CD14-positive monocyte (primary cell): ENCODE results near the gene MOB3A. TPM values are rescaled to one million over a fixed set of nuclear protein-coding genes. Genes with fewer than 3 reads are reported as not detected.

Experiments used
- DNase-seq, 3 donors: peaks; one replicate each; pipeline ENCODE4 v3.0.0-alpha.2; 2011 to 2022
- H2AFZ ChIP-seq: 2 replicates; pipeline ENCODE4 v1.6.0; 2012; ENCODE audit warnings: mild to moderate bottlenecking, low read depth, low read length, inconsistent platforms; ENCODE audit not compliant: insufficient read depth, poor library complexity, severe bottlenecking
- H3K27ac ChIP-seq, 2 donors: 1 replicate in 1 of 2; 2 replicates in 1 of 2; pipeline ENCODE4 v1.5.1; 2012 to 2013; ENCODE audit warnings: low read length in 2 of 2, control low read depth in 1 of 2, inconsistent platforms in 1 of 2, low read depth in 1 of 2, mild to moderate bottlenecking in 1 of 2
- H3K27me3 ChIP-seq, 2 donors: one replicate each; pipeline versions ENCODE4 v1.6.0 to v1.6.1; 2011 to 2013; ENCODE audit warnings: low read length in 2 of 2; ENCODE audit not compliant: control insufficient read depth in 2 of 2, insufficient read depth in 2 of 2
- H3K36me3 ChIP-seq, 2 donors: replicated peaks in 1 of 2; 1 replicate in 1 of 2; 2 replicates in 1 of 2; pipeline versions ENCODE4 v1.5.1 to v1.6.1; 2012 to 2013; ENCODE audit warnings: low read length in 2 of 2, control low read depth in 1 of 2, inconsistent platforms in 1 of 2, mild to moderate bottlenecking in 1 of 2; ENCODE audit not compliant: insufficient read depth in 2 of 2, control insufficient read depth in 1 of 2
- H3K4me1 ChIP-seq, 2 donors: 1 replicate in 1 of 2; 2 replicates in 1 of 2; pipeline versions ENCODE4 v1.5.1 to v1.6.1; 2012 to 2013; ENCODE audit warnings: low read length in 2 of 2, control low read depth in 1 of 2, inconsistent platforms in 1 of 2, mild to moderate bottlenecking in 1 of 2, moderate library complexity in 1 of 2; ENCODE audit not compliant: insufficient read depth in 2 of 2, control insufficient read depth in 1 of 2
- H3K4me2 ChIP-seq: replicated peaks from 2 replicates; pipeline ENCODE3; 2012; ENCODE audit warnings: low read length, moderate library complexity, mild to moderate bottlenecking; ENCODE audit not compliant: poor library complexity, severe bottlenecking; ENCODE audit errors: extremely low read depth
- H3K4me3 ChIP-seq, 3 experiments: fragments of 200-600 bp in 1 of 3; sonication (generic) in 1 of 3; replicated peaks in 1 of 3; 1 replicate in 2 of 3; 2 replicates in 1 of 3; pipeline ENCODE4 v1.5.1; 2011 to 2013; ENCODE audit warnings: low read length in 3 of 3, mild to moderate bottlenecking in 3 of 3, control low read depth in 2 of 3, low read depth in 2 of 3, inconsistent platforms in 1 of 3, moderate library complexity in 1 of 3
- H3K79me2 ChIP-seq: 2 replicates; pipeline ENCODE4 v1.6.0; 2012; ENCODE audit warnings: mild to moderate bottlenecking, control low read depth, inconsistent platforms, low read length, moderate library complexity; ENCODE audit not compliant: insufficient read depth
- H3K9ac ChIP-seq: 2 replicates; pipeline ENCODE4 v1.6.0; 2017; ENCODE audit warnings: low read length, mild to moderate bottlenecking; ENCODE audit not compliant: insufficient read depth, poor library complexity, severe bottlenecking
- H3K9me3 ChIP-seq, 2 donors: replicated peaks in 1 of 2; 1 replicate in 1 of 2; 2 replicates in 1 of 2; pipeline versions ENCODE4 v1.5.1 to v1.6.1; 2012 to 2013; ENCODE audit warnings: low read length in 2 of 2, control low read depth in 1 of 2; ENCODE audit not compliant: control insufficient read depth in 1 of 2, insufficient read depth in 1 of 2
- H4K20me1 ChIP-seq: 2 replicates; pipeline ENCODE4 v1.6.0; 2012; ENCODE audit warnings: mild to moderate bottlenecking, low read length, control low read depth, moderate library complexity; ENCODE audit not compliant: insufficient read depth
- H3K27ac Mint-ChIP-seq, 7 donors: one replicate each; pipeline ENCODE4 v1.8.0; 2020; ENCODE audit warnings: mild to moderate bottlenecking in 7 of 7, mixed read lengths in 7 of 7, moderate library complexity in 6 of 7, inconsistent platforms in 2 of 7
- H3K27me3 Mint-ChIP-seq, 3 donors: one replicate each; pipeline ENCODE4 v1.8.0; 2021 to 2022; ENCODE audit warnings: low read depth in 3 of 3, mild to moderate bottlenecking in 3 of 3, mixed read lengths in 3 of 3, moderate library complexity in 3 of 3, inconsistent platforms in 1 of 3
- H3K36me3 Mint-ChIP-seq, 2 donors: one replicate each; pipeline ENCODE4 v1.8.0; 2020; ENCODE audit warnings: mixed read lengths in 2 of 2, inconsistent platforms in 1 of 2, mild to moderate bottlenecking in 1 of 2
- H3K4me1 Mint-ChIP-seq: one replicate; pipeline ENCODE4 v1.8.0; 2020; ENCODE audit warnings: mild to moderate bottlenecking, mixed read lengths
- H3K4me3 Mint-ChIP-seq, 2 donors: one replicate each; pipeline ENCODE4 v1.8.0; 2020; ENCODE audit warnings: mild to moderate bottlenecking in 2 of 2, mixed read lengths in 2 of 2, moderate library complexity in 1 of 2
- H3K9me3 Mint-ChIP-seq, 7 donors: one replicate each; pipeline ENCODE4 v1.8.0; 2020 to 2022; ENCODE audit warnings: mixed read lengths in 7 of 7, mild to moderate bottlenecking in 6 of 7, moderate library complexity in 6 of 7, inconsistent platforms in 2 of 7
- CTCF ChIP-seq: fragments of 200-600 bp; IDR thresholded peaks from one replicate; pipeline ENCODE4 v1.8.0; 2022; ENCODE audit warnings: antibody characterized with exemption, mild to moderate bottlenecking
- WGBS: methylation state at CpG from one replicate; pipeline ENCODE4 v1.1.5; 2013; ENCODE audit warnings: missing lambda C conversion rate; ENCODE audit not compliant: insufficient coverage; 5-methylcytosine and 5-hydroxymethylcytosine counted together
- intact Hi-C, 2 donors: fragments of 100-400 bp; cut with micrococcal nuclease; formaldehyde crosslinking; loops; one replicate each; pipeline versions ENCODE4 v1.15.0 to v1.15.1; 2023
- polyA minus RNA-seq: library from RNA; depleted of rRNA, polyadenylated mRNA; stranded (reverse); fragments of >200 nt; gene quantifications from 2 replicates; pipeline ENCODE4 v1.2.3, GENCODE V29; 2012
- polyA plus RNA-seq, 3 donors: library from polyadenylated mRNA; depleted of rRNA in 1 of 3; unstranded in 2 of 3; stranded (reverse) in 1 of 3; fragments of 300-500 nt in 2 of 3; fragments of >200 nt in 1 of 3; fragmentation: Illumina TruSeq in 2 of 3; gene quantifications; 1 replicate in 2 of 3; 2 replicates in 1 of 3; pipeline ENCODE4 v1.2.3, GENCODE V29; 2012 to 2021
- total RNA-seq, 12 experiments: library from RNA in 1 of 12; stranded (reverse) in 1 of 12; fragments of 120-200 nt in 1 of 12; gene quantifications; one replicate each; pipeline ENCODE4 v1.2.4 and lab custom pipeline; 2013 to 2026; ENCODE audit warnings: mixed read lengths in 6 of 12, inconsistent platforms in 1 of 12

The MOB3A gene
- total RNA-seq (2013): 75.1 TPM
- polyA plus RNA-seq: 100 to 1,000 TPM in 1 of 3 donors, 10 to 100 TPM in 2; 60.5 to 179 (median 96.3) TPM
- polyA minus RNA-seq: 146 and 186 TPM in 2 replicates
- 45.1 to 513 (median 152) reads per million in 11 experiments for total RNA-seq (lab: John Stamatoyannopoulos, UW)

GRCh38 chr19:2096034-2096479 lies at the start of gene MOB3A:
TSS of gene MOB3A (minus strand) at chr19:2096326. CDS start at chr19:2078560, 17,766 bp downstream.
- intact Hi-C loops: loop anchor here (1.0 to 5.0 kb wide), 6 partner anchors 11 to 77 kb away; partner anchors contain the start of gene AP3D1 (in 2 of the 2)
- Mint-ChIP-seq H3K36me3 (peaks cover 24 to 41% of the 10 kb centered on the region in 2 donors), H3K9me3 (peaks cover 0 to 3% (median 0%) of the 10 kb centered on the region in 7 donors), H3K4me1 (peaks cover 42% of the 10 kb centered on the region), H3K4me3 (peak within 1 kb of the TSS; percentile 91 to 99), H3K27me3 (peaks cover 0 to 4% (median 0%) of the 10 kb centered on the region in 3 donors), H3K27ac (peak within 1 kb of the TSS; percentile 100)
- peak; percentile 77 to 90 (median 89) for DNase-seq
- H4K20me1 ChIP-seq: peaks cover 36% of the 10 kb centered on the region
- under 1% methylated on average over 56 of the region's 56 CpGs for WGBS
- no peaks in the 10 kb centered on the region for H3K27me3 ChIP-seq
- peak within 1 kb of the TSS; percentile 51 for H2AFZ ChIP-seq
- peak within 1 kb of the TSS; percentile 89 for H3K9ac ChIP-seq
- H3K9me3 ChIP-seq: no peaks in the 10 kb centered on the region
- H3K4me2 ChIP-seq: peak within 1 kb of the TSS; percentile 97
- H3K36me3 ChIP-seq: peaks cover 19 to 25% of the 10 kb centered on the region in 2 donors
- peak within 1 kb of the TSS; percentile 96 to 98 for H3K27ac ChIP-seq
- peaks cover 40% of the 10 kb centered on the region for H3K79me2 ChIP-seq
- peak within 1 kb of the TSS; percentile 49 to 99 (median 95) for H3K4me3 ChIP-seq
- peaks cover 48 to 55% of the 10 kb centered on the region in 2 donors for H3K4me1 ChIP-seq
- TF ChIP-seq CTCF: peak; percentile 49

GRCh38 chr19:2145831-2146241 lies 49.7 kb upstream of the MOB3A start:
- peaks cover 26% of the 10 kb centered on the region in 2 donors for H3K4me1 ChIP-seq
- H3K79me2 ChIP-seq: peaks cover 100% of the 10 kb centered on the region
- Mint-ChIP-seq H3K9me3 (no peaks in the 10 kb centered on the region), H3K4me1 (peaks cover 25% of the 10 kb centered on the region), H3K27me3 (peaks cover 0 to 2% (median 1%) of the 10 kb centered on the region in 3 donors), H3K36me3 (peaks cover 1 to 46% of the 10 kb centered on the region in 2 donors), H3K4me3 (no peak overlapping the region), H3K27ac (peak overlapping the region in 1 of 7 donors; percentile 3)
- no peak overlapping the region for H3K9ac ChIP-seq
- peaks cover 17 to 30% of the 10 kb centered on the region in 2 donors for H3K36me3 ChIP-seq
- no peak overlapping the region for H3K27ac ChIP-seq
- TF ChIP-seq CTCF: no peak
- H3K4me3 ChIP-seq: no peak overlapping the region
- no peaks in the 10 kb centered on the region for H3K27me3 ChIP-seq
- H3K9me3 ChIP-seq: no peaks in the 10 kb centered on the region
- 88% methylated on average over 8 of the region's 16 CpGs for WGBS
- H2AFZ ChIP-seq: no peak overlapping the region
- intact Hi-C loops: no loop called here
- H3K4me2 ChIP-seq: no peak overlapping the region
- DNase-seq: no peak
- peaks cover 97% of the 10 kb centered on the region for H4K20me1 ChIP-seq
